Activated naive CD4-positive, alpha-beta T cell (primary cell): ENCODE results near the gene PSMB9.

Experiments used
- DNase-seq, 4 experiments: peaks; one replicate each; lab custom pipeline; 2025; lab: John Stamatoyannopoulos, UW

PSMB9 gene

GRCh38 chr6:32839356-32839755, 14.6 kb upstream of the PSMB9 start:
- no peak for DNase-seq

GRCh38 chr6:32840604-32841246, 13.3 kb upstream of the PSMB9 start:
- DNase-seq: no peak

GRCh38 chr6:32842021-32842650, 11.9 kb upstream of the PSMB9 start:
- DNase-seq: no peak

DNA sequence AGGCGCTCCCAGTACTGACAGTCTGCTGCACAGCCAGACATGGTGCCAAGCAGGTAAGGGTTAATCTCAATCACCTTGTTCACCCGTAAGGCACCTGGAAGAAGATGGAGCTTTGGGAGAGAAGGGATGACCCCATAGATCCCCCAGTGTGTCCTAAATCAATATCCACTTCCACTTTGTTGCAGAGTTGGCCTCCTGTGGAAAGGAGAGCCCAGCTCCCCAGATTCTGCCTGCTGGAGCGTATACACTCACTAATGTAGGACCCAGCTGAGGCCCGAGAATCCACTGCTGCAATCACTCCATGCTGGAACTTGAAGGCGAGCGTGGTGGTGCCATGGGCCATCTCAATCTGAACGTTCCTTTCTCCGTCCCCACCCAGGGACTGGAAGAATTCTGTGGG, 11.3 kb upstream of the PSMB9 start:
- DNase-seq: no peak

- no peak for DNase-seq
These were observed 10.5 kb upstream of the PSMB9 start for GRCh38 chr6:32843331-32843978.

DNA sequence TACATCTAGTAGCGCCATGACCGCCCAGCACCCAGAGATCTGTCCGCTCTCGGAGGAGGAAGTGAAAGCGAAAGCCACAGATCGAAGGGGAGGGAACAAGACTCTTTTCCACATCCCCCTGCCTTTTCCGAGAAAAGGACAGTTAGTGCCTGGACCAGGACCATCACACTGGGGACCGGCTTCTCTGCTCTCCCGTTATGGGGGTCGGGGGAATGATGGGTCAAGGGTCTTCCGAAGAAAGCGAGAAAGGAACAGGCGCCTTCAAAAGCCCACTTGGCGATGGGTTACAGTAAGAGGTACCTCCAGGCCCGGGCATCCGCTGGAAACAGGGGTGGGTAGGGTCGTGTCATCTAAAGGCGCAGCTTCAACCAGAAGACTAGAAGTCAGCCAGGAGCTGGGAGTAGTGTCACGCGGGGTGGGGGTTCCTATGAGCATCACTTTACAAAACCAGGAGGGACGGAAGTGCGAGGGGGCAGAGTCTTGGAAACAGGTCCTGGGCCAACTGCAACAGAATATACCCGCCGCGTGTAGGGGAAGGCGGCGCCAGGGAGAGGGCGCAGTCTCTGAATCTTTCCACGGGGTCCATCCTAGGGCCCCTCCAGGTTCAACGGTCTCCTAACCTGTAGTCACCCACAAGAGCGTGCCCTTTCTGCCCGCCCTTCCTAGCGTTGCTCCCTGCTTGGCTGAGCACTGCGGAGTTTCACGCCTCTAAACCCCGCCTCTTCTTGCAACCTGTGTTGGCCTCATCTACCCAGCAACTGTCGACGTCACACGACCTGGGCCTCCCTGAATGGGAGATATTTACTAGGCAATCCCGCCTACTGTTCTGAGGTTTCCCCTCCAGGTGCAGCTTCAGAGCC, 9.8 kb upstream of the PSMB9 start, which contains the start of gene PSMB8:
TSS of gene PSMB8 (minus strand) at position 69 of the 860 bp plus-strand sequence. CDS start at position 18, 51 bp downstream.
- peak; percentile 81 to 98 (median 96) for DNase-seq

GRCh38 chr6:32844839-32845383, 9.1 kb upstream of the PSMB9 start:
- no peak for DNase-seq

- no peak for DNase-seq
These were observed 8.6 kb upstream of the PSMB9 start for GRCh38 chr6:32845384-32845884.

DNA sequence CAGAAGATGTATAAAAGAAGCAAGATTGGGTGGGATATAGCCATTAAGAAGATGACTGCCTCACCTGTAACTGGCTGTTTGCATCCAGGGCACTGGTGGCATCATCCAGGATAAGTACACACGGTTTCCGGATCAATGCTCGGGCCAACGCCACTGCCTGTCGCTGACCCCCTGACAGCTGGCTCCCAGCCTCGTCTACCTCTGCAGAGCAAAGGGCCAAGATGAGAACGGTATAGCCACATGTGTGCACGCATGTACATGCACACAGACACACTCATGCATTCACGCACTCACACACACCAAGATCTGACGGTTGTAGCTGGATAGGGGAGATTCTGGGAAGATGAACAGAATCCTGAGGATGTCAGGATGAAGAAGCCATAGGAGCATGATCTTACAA, 7.0 kb upstream of the PSMB9 start:
- DNase-seq: no peak

DNA sequence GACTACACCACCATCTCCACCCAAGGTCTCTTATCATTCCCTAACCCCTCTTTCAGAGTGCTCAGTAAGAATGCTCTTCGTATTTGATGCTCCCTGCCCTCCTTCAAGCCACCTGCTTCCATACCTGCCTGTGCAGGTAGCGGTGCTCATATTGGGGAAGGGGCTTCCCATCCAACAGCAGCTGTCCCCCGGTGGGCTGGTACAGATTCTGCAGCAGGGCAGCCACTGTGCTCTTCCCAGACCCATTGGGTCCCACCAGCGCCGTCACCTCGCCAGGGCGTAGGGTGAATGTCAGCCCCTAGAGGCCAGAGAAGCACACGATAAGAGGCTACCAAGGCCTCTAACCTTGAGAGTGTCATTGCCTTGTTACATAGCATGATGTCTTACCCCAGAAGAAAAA, 6.2 kb upstream of the PSMB9 start:
- no peak for DNase-seq

- DNase-seq: no peak
These were observed 4.9 kb upstream of the PSMB9 start for GRCh38 chr6:32849126-32849525.

- no peak for DNase-seq
These were observed 3.0 kb upstream of the PSMB9 start for GRCh38 chr6:32851025-32851424.

- no peak for DNase-seq
These were observed 1.8 kb upstream of the PSMB9 start for GRCh38 chr6:32852018-32852843.

- peak; percentile 35 to 53 (median 50) for DNase-seq
These were observed 1.0 kb upstream of the PSMB9 start for GRCh38 chr6:32852844-32853540.

- peak in 2 of 4 experiments; percentile 47 to 50 for DNase-seq
These were observed 585 bp downstream of the PSMB9 start for GRCh38 chr6:32854376-32855178.

GRCh38 chr6:32855467-32856174, 1.6 kb downstream of the PSMB9 start:
- DNase-seq: no peak

DNA sequence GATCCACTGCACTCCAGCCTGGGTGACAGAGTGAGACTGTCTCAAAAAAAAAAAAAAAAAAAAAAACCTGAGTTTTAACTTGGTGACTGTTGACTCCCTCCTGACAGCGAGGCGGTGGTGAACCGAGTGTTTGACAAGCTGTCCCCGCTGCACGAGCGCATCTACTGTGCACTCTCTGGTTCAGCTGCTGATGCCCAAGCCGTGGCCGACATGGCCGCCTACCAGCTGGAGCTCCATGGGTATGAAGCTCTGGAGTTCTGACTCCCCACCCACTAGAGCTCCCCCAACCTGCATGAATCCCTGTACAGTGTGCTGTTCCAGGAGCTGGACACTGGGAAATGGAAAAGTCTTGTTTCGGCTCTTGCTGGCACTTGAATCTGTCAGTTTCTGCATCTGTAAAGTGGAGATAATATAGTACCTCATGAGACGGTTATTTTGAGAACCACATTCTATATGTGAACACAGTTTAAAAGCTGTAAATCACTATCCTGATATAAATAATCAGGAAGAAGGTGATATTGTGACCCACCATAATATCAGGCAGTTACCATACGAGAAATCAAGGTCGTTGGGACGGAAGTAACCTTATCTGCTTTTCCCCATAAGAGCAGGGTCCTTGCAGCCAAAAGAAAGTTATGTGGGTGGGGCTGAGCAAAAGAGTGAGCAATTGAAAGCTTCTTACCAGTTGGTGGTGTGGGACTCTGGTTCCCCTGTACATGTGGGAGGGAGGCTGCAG, 3.3 kb downstream of the PSMB9 start:
- DNase-seq: no peak

GRCh38 chr6:32858194-32858593, 4.2 kb downstream of the PSMB9 start:
- no peak for DNase-seq
